Stimulated activated CD4-positive, alpha-beta T cell treated with anti-CD3 and anti-CD28 coated beads, Interleukin-15, amount 100 ng/mL, for 1 hour (primary cell): ENCODE results near the gene KIT.

Experiments
- DNase-seq, 2 donors: peaks; one replicate each; pipeline ENCODE4 v3.0.0-alpha.2; 2020; ENCODE audit warnings: low read depth in 1 of 2, low spot score in 1 of 2

The KIT gene

DNA sequence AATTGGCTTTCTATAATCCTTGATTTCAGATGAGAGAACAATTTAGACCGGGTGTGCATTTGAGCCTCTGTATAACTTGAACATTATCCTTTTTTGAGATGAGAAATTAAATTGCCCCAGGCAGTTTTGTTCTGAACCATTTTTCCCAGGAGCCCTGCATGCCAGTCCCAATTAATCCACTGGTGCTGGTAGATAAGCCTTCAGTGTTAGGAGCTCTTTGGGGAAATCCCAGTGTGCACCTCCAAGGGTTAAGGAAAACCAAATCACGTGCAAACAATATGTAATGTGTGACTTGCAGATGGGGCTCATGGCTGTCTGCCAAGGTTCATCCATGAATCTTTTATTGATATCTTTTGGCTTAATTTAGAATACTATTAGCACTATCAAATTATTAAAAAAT lies 43.2 kb downstream of the KIT start:
- DNase-seq: no peak

DNA sequence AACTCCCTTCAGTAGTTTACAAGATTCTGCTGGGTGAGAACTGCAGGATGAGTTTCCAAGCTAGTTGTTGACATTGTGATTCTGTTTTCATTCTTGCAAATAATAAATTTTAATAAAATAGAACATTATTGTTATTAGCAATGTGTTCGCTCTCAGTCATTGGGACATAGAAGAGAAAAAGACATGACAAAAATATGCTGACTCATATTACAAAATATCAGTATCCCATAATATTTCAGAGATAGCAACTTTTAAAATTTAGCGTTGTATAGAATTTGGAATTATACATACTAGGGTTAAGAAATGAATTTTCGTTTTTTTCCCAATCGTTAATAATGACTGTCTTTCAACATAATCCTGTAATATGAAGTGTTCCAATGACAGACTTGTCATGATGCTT lies 45.4 kb downstream of the KIT start:
- no peak for DNase-seq

DNA sequence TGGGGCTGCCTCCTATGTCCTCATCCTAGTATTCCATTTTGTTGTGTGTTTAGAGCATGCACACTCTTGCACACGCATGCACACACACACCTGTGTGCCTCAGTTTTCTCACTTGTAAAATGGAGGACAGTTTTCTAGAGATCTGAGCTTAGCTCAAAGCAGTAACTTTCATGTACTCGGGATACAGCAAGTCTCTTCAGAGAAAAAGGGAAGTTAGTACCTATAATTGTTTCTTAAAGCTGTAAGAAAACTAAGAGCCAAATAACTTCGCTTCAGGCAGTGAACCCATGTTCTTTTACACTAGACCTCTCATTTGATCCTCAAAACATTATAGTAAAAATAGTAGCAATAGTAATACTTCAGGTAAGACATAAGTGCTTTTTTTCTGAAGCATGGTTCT lies 49.6 kb downstream of the KIT start:
- no peak for DNase-seq

DNA sequence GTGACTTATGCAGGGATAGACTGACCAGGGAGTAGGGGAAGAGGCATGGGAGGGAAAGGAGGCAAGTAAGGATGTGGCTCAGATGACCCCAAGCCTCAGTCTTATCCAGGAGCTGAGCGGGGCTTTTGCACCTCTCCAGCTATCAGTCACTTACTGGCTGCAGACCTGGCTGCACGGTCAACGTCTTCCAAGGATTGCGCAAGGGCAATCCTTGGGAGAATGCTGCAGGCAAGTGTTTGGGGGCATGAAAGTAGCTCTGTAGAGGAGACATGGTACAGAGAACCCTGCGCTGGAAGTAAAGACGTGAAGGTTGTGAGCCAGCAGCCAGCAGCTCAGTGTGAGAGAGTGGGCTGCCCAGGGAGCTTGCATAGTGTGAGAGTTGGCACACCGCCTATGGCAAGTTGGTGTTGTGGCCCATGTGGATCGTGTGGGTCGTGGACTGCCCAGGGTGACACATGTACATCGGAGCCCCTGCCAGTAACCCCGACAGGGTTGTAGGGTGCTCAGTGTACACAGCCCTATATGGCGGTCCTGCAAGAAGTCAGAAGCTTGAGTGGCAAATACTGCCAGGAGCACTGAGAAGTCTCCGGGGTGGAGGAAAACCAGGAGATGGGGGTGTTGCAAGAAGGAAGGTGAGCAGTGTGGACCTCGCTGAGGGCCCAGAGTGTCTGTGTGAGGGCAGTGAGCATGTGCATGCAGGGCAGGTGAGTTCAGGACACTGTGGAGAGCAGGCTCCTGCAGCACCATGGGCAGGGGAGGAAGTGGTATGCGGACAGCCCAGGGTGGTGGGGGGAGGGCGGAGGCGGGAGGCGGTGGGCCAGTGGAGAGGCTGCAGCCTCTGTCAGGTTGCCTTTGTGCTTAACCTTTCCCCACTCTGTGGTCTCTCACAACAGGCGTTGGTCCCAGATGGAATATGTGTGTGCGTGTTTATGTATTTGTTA lies 50.9 kb downstream of the KIT start:
- DNase-seq: no peak

DNA sequence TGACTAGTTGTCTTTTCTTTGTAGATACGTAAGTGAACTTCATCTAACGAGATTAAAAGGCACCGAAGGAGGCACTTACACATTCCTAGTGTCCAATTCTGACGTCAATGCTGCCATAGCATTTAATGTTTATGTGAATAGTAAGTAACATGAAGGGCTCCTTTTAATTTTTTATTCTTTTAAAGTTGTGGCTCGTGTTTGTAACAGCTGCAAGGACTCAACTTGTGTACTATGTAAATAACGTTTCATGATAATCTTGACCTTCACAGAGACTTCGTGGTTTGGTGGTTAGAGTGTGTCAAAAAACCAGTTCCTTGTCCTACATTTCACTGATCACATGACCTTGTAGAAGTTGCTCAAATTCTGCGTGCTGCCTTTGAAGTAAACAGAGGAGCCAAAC lies 51.6 kb downstream of the KIT start:
- DNase-seq: no peak

DNA sequence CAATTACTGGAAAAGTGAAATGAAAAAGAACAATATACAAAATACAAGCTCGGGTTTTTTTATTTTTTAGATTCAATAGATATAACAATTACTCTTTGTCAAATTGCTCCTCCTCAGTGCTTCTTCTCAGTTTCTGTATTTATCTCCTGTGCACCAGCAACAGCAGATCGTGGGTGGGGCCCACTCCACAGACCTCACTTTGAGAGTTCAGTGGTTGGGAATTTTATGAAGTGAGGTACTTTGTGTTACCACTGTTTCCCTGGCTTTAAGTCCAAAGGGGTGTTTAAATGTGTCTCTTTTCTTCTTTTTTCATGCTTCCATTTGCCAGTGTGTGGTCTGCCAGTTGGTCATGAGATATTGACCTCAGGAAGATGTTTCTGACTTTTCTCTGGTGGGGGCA lies 54.4 kb downstream of the KIT start:
- DNase-seq: no peak

DNA sequence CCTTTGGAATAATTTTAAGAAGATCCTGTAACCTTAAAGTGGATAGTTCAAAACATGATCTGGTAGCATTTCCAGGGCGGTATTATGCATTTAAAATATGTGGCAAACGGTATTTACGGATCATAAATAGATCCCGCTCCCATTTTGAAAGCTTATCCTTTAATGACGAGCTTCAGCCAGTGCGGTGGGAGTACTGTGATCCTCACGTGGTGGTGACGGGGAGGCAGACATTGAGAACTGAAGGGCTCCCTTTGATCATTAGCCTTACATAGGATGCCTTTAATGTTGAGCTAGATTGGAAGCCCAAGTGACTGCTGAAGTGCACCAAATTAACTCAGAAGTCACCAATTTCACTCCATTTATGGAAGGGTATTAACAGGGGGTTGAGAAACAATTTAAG lies 56.9 kb downstream of the KIT start:
- no peak for DNase-seq

DNA sequence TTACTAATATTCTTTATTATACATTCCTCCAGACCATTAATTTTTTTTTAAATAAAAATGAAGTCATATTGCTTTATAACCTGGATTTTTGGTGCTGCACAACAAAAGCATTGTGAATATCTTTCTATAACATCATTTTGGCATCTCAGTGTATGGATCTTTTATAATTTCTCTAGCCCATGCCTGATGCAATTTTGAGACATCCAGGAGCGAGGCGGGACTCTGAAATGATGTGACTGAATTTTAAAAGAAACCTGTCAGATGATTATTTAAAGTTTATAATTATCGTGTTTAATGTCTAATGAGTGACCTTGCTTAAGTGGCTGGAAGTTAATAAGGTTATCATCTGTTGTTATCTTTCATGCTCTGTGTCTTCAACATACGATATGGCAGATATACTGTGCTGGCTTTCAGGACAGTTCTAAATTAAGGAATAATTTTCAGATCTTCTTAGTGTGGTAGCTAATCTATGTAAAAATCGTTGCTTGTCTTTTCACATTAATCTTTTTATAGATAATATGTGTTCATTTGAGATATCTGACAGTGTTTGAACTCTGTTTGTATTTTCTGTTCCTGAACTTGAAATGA lies 58.8 kb downstream of the KIT start:
- DNase-seq: no peak

DNA sequence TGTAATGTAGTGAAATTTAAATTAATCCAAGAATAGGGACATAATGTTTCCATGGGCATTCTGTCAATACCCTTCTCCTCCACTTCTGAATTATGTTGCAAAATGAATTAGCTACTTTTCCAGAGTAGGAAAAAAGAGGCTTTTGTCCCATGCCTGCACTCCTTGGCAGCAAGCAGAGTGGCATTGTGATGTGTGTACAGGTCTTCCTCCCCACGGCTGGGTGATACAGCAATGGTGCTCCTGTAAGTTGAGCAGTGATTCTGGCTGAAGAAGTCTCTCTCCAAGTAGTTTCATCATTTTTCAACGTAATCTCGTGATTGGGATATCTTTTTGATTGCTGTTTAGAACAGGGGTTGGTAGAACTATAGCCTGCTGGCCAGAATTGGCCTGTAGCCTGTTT lies 59.9 kb downstream of the KIT start:
- no peak for DNase-seq

DNA sequence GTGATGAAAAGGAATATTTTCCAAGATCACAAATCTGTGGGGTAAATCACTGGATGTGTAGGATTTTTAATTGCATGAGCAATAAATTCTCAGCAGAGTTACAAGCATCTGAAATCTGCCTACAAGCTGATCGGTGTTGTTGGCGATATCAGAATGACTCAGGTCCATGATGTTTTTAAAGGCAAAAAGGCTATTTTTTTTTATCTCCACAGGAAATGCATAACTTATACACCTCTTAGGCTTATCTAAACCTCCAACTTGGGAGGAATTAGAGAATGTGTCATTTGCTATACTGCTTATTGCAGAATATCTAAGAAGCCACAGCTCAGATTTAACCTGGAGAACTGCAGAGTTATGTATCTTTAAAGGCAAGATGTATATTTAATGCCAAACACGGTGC lies 61.6 kb downstream of the KIT start:
- no peak for DNase-seq

DNA sequence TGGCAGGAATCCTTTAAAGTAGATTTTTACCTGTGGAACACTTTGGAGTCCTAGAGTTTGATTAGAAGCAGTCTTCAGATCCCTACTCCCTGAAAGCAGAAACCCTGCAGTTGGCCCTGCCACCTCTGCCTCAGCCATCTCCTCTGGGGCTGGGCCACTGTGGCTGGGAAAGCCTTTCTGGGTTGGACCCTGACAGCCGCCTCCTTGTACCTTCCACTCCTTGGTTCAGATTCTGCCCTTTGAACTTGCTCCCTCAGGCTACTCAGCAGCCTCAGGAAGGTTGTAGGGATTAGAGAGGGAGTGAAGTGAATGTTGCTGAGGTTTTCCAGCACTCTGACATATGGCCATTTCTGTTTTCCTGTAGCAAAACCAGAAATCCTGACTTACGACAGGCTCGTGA lies 65.5 kb downstream of the KIT start:
- DNase-seq: no peak

DNA sequence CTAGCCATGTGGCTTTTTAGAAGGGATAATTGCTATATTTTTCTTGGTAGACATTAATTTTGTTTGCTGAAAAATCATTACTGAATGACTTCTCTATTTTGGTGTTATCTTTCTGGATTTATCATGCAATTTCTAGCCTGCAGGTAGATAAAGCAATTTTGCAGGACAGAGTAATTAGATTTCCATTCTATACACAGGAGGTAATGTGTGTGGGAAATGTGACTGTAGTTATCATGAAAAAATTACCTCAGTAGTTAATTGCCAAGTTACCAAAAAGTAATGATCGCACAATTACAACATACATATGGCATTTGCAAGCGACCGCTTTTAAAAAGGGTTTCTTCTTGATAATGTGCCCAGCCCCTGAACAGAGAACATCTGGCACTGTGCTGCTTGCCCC lies 66.1 kb downstream of the KIT start:
- DNase-seq: no peak

DNA sequence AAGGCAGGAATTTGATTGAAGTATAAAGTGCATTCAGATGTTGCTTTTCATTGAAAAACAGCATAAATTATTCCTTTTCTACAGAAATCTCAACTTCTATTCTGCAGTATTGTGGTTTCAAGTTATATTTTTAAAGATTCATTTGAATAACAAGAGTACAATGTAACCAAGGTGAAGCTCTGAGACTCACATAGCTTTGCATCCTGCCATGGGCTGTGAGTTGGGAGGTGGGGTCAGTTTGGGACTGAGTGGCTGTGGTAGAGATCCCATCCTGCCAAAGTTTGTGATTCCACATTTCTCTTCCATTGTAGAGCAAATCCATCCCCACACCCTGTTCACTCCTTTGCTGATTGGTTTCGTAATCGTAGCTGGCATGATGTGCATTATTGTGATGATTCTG lies 69.2 kb downstream of the KIT start:
- DNase-seq: no peak

DNA sequence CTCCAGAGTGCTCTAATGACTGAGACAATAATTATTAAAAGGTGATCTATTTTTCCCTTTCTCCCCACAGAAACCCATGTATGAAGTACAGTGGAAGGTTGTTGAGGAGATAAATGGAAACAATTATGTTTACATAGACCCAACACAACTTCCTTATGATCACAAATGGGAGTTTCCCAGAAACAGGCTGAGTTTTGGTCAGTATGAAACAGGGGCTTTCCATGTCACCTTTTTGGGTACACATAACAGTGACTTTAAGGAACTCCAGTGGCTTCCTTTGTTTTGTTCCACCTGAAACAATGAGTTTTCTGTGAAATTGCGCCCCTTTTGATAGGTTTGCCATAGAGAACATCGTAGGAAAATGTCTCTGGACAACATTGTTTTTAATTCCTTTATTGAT lies 69.6 kb downstream of the KIT start:
- DNase-seq: no peak

DNA sequence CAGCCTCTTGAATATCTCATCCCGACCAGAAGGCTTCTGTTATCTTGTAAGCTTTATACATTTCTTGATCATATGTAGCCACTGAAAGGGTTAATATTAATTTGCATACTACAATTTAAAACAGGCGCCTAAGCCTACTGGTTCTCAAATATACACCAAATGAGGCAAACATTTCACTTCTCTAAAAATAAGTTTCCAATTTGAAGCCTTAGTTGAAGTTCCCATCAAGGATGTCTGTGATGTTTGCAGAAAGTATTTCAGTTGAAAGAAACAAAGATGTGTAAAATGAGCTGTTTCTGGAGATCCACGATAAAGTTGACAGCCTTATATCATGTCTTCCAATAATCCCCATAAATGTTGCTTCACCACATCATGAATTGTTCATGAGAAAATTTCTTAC lies 70.6 kb downstream of the KIT start:
- no peak for DNase-seq

DNA sequence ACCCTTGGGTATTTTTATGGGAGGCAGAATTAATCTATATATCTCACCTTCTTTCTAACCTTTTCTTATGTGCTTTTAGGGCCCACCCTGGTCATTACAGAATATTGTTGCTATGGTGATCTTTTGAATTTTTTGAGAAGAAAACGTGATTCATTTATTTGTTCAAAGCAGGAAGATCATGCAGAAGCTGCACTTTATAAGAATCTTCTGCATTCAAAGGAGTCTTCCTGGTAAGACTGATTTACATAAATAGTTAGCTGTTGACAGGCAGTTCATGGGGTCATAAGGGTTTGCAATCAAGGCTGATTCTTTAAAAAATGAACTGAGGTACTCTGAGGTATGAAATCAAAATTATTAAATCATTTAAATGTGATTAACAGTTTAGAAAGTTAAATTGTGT lies 71.5 kb downstream of the KIT start:
- no peak for DNase-seq

DNA sequence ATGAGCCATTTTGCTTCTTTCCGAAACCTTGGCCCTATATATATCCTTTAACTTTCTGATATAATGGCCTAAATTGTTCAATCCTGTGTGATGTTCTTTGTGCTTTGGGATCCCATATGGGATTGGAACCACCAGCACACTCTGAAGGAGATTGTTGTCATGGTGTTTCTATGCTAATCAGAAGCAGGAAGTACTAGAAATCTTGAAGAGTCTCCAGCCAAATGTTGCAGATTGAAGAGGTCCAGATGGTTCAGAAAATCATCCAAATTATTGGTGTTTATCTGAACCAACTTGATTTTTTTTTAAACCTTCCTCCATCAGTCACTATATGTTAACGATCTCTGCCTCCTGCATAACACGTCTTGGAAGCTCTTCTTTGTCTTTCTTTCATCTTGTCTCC lies 72.8 kb downstream of the KIT start:
- no peak for DNase-seq

DNA sequence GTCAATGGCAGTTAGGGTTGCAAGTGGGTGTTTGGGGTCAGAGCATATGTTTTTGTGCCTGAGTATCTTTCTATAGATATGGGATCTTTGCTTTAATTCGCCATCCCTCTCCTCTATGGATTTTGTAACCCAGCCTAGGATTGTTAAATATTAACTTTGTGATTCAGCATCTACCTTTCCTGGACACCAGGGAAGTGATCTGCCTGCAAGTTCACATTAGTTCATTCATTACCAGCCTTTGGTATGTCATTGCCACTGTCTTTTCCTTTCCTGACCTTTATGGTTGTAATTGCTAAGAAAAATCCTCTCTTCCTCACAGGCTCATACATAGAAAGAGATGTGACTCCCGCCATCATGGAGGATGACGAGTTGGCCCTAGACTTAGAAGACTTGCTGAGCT lies 73.8 kb downstream of the KIT start:
- no peak for DNase-seq

DNA sequence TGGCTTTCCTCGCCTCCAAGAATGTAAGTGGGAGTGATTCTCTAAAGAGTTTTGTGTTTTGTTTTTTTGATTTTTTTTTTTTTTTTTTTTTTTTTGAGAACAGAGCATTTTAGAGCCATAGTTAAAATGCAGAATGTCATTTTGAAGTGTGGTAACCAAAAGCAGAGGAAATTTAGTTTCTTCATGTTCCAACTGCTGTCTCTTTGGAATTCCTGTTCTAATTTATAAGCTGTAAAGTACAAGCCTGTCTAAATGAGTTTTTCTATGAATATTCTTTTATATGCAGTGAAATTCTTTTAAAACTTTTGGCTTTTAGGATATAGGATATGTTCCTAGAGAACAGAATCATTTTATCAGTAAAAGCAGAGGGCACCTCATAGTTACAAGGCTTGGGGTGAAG lies 74.2 kb downstream of the KIT start:
- no peak for DNase-seq

DNA sequence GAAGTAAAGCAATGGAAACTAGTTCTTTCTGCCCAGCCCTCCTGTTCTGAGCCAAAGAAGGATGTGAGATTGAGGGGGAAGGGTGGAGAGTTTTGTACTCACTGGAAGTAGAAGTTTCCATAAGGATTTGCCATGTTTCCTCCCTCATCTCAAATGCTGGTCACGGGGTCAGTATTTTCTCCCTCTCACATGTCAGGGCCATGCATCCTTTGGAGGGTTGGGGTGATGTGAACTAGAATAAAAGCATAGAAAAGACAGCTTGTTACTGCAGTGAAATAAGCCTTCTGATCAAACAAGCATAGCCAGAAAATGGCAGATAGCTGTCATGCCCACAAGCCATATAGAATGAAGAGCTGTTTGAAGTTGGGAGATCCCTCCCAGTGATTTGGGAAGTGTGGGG lies 79.7 kb downstream of the KIT start:
- DNase-seq: no peak

DNA sequence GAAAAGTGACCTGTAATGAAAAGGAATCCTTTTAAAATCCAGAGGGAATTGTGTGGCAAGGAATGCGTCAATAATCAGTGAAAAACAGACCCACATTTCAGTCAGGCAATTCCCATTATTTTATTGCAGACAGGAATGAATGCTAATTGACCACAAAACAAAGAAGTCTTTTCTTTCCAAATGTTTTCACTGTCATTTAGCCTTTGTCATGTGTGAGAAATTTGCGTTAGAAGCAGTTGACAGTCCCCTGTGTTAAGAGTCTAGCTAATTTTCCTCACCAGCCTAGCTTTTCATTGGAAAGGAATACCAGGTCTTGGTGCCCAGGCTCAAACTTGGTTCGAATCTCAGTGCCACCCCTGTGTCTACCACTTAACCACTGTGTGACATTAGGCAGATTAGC lies 83.4 kb downstream of the KIT start:
- no peak for DNase-seq

DNA sequence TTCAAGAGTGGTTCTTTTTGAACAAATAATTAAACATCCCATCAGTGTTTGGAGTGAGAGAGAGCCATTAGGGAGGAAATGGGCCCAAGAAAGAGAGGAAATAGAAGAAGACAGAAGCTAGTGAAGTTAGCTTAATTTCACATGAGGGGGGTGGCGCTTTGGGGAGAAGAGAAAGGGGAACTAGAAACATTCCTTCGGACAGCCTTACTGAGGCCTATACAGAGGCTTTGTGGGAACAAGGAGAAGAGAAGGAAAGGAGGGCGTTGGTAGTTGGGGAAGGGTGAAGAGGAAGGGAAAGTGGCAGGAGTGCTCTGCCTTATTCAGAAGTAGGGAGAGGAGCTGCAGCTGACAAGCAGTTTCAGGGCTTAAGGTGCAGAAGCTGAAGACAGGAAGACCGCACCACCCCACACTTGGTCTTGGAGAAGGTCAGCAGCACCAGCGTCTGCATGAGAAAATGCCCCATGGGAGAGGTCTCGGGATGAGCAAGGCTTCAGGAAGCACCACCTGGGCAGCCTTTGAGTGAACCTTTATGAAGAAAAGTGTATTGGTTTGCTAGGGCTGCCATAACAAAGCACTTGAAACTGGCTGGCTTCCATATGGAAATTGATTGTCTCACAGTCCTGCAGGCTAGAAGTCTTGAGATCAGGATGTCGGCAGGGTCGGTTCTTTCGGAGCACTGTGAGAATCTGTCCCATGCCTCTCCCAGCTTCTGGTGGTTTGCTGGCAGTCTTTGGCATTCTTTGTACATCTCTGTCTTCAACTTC lies 85.1 kb downstream of the KIT start:
- no peak for DNase-seq
